WTC11 (cell line): Measurements from ENCODE around the gene WWOX.

Experiments used
- CTCF ChIP-seq: fragments of 200-600 bp; IDR thresholded peaks from 2 replicates; pipeline ENCODE4 v1.8.0; 2022; ENCODE audit warnings: antibody characterized with exemption
- GABPB1 ChIP-seq: sonication (generic); formaldehyde crosslinking; IDR thresholded peaks from 2 replicates; pipeline ENCODE4 v1.8.1; 2023; ENCODE audit warnings: mild to moderate bottlenecking, missing genetic modification reagents
- JUN ChIP-seq: sonication (generic); formaldehyde crosslinking; IDR thresholded peaks from 2 replicates; pipeline ENCODE4 v1.8.0; 2023; ENCODE audit warnings: mild to moderate bottlenecking, missing genetic modification reagents
- NFYB ChIP-seq: sonication (generic); formaldehyde crosslinking; conservative IDR thresholded peaks from 2 replicates; pipeline ENCODE4 v1.8.0; 2022; ENCODE audit warnings: low read depth, missing genetic modification reagents
- NR1H2 ChIP-seq: sonication (generic); formaldehyde crosslinking; IDR thresholded peaks from 2 replicates; pipeline ENCODE4 v1.9.0; 2021; ENCODE audit warnings: mild to moderate bottlenecking, moderate library complexity, missing genetic modification reagents
- PRDM15 ChIP-seq: sonication (generic); formaldehyde crosslinking; IDR thresholded peaks from 2 replicates; pipeline ENCODE4 v1.8.0; 2022; ENCODE audit warnings: missing genetic modification reagents
- ZNF138 ChIP-seq: sonication (generic); formaldehyde crosslinking; conservative IDR thresholded peaks from 2 replicates; pipeline ENCODE4 v1.8.1; 2022; ENCODE audit warnings: mild to moderate bottlenecking, moderate library complexity, missing genetic modification reagents
- ZNF281 ChIP-seq: sonication (generic); formaldehyde crosslinking; IDR thresholded peaks from 2 replicates; pipeline ENCODE4 v1.8.0; 2023; ENCODE audit warnings: mild to moderate bottlenecking, missing genetic modification reagents

- TF ChIP-seq CTCF (no peak), ZNF138 (CRISPR knock-in tag) (no peak), ZNF281 (no peak), NR1H2 (CRISPR knock-in tag) (no peak), JUN (CRISPR knock-in tag) (no peak), GABPB1 (no peak), PRDM15 (CRISPR knock-in tag) (no peak), NFYB (CRISPR knock-in tag) (no peak)
These were observed 467.1 kb downstream of the WWOX start for GRCh38 chr16:78566397-78567073.
